SJCRH30 (cell line): ENCODE results near the gene UBE2D2. TPM values are rescaled to one million over a fixed set of nuclear protein-coding genes. Genes with fewer than 3 reads are reported as not detected.

Experiments used
- DNase-seq, 2 experiments: peaks; one replicate each; pipeline ENCODE4 v3.0.0-alpha.2; 2015 to 2020
- H3K27ac ChIP-seq: fragments of 250-450 bp; sonication (Bioruptor Pico); 2 replicates; pipeline ENCODE4 v1.5.1; 2020; ENCODE audit warnings: mild to moderate bottlenecking, moderate library complexity
- H3K27me3 ChIP-seq: fragments of 250-450 bp; sonication (Bioruptor Pico); 2 replicates; pipeline ENCODE4 v1.5.1; 2020; ENCODE audit warnings: mild to moderate bottlenecking, moderate library complexity
- H3K36me3 ChIP-seq: fragments of 250-450 bp; sonication (Bioruptor Pico); 2 replicates; pipeline ENCODE4 v1.5.1; 2020; ENCODE audit warnings: mild to moderate bottlenecking, moderate library complexity
- H3K4me1 ChIP-seq: fragments of 250-450 bp; sonication (Bioruptor Pico); 2 replicates; pipeline ENCODE4 v1.5.1; 2020; ENCODE audit warnings: mild to moderate bottlenecking, moderate library complexity
- H3K4me3 ChIP-seq: fragments of 250-450 bp; sonication (Bioruptor Pico); 2 replicates; pipeline ENCODE4 v1.5.1; 2020; ENCODE audit warnings: mild to moderate bottlenecking, moderate library complexity
- H3K9me3 ChIP-seq: fragments of 250-450 bp; sonication (Bioruptor Pico); replicated peaks from 2 replicates; pipeline ENCODE4 v1.5.1; 2020; ENCODE audit warnings: mild to moderate bottlenecking, moderate library complexity
- total RNA-seq: library from RNA; depleted of rRNA; stranded (reverse); fragments of >200 nt; shearing (Covaris generic); gene quantifications from 2 replicates; pipeline ENCODE4 v1.2.3, GENCODE V29; 2014

Gene UBE2D2
- total RNA-seq, 1 experiment from 2014 or later, result 106 TPM

DNA sequence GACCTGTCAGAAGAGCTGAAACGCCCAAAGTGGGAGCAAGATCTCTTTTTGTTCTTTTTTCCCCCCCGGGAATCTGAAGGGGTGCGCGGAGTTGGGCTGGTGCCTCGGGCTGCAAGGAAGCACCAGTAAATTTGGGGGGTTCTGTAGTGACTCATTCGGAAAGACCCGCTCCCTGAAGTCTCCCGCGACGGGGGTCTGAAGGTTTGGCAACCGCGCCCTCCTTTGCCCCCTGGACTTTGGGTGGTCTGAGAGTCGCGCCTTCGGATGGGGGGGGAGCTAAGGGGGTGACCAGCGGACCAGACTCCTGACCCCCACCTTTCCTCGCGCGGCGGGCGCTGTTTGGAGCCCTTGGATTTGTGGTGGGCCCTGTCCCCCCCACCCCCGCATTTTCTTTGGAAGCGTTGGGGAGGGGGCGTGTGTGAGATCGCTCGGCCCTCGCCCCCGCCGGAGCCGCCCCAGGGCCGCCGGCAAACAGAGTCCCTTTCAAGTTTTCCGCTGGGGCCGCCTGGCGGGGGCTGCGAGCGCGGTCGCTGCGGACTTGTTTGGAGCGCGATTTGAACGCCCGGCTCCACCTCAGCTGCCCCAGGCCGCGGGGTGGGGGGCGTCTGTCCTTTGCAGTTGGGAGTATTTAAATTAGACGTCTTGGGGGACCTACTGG, 89.0 kb downstream of the UBE2D2 start:
- Histone ChIP-seq H3K36me3 (0 out of 2 replicates have a peak, but pooled peaks cover 2% of the 10 kb centered on the region), H3K4me1 (peaks cover 37% of the 10 kb centered on the region), H3K9me3 (no peaks in the 10 kb centered on the region), H3K27me3 (no peaks in the 10 kb centered on the region), H3K27ac (peak overlapping the region; percentile 79), H3K4me3 (peak overlapping the region; percentile 92)
- DNase-seq, result peak in 1 of 2 experiments; percentile 51

DNA sequence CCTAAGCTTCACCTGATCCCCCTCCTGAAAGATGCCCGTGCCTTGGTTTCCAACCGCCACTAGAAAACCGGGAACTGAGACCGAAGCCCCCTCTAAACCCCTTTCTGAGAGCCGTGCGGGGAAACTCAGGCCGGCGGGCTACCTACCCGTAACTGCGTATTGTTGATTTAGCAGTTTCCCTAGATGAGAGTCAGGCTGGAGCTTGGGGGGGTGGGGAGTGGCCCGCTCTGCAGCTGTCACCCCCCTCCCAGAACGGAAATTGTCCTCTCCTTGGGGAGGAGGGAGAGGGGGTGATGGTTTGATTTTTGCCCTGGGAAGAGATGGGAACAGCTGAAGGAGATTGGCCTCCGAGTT, 89.5 kb downstream of the UBE2D2 start:
- Histone ChIP-seq H3K9me3 (no peaks in the 10 kb centered on the region), H3K27ac (peak overlapping the region; percentile 79), H3K36me3 (0 out of 2 replicates have a peak, but pooled peaks cover 2% of the 10 kb centered on the region), H3K27me3 (no peaks in the 10 kb centered on the region), H3K4me1 (peaks cover 39% of the 10 kb centered on the region), H3K4me3 (peak overlapping the region; percentile 92)
- peak; percentile 89 to 90 for DNase-seq

DNA sequence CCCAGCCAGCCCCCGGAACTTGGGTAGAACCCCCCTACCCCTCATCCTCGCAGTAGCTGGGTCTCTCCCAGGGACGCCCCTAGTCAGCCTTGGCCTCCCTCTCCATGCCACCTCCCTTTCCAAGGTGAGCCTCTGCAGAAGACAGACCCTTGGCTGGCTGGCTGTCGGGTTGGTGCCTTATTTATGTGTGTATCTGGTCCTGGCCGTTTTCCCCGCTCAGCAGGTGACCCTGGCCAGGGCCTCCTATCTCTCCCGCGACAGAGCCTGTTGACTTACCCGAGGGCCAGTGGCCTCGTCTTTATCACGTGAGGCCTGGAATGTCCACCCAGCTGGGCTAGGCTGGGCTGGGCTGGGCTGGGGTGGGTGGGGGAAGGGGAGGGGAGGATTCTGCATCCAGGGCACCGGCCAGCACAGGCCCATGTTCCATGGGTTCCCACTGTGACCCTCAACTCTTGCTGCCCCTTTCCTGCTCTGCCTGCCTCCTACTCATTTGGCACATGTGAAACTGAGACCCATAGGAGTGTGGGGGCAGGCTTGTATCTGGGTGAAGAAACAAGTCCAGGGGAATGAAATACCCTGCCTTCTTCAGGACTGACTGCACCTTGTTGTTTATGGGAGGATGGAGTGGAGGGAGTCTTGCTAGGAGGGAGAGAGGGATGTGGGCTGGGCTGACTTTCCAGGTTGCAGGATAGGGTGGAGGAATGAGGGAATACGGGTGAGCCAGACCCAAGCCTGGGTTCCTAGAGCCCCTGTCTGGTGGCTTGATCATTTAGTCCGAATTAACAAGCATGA, 90.1 kb downstream of the UBE2D2 start:
- Histone ChIP-seq H3K27me3 (no peaks in the 10 kb centered on the region), H3K36me3 (0 out of 2 replicates have a peak, but pooled peaks cover 2% of the 10 kb centered on the region), H3K27ac (peak overlapping the region; percentile 79), H3K4me1 (peaks cover 45% of the 10 kb centered on the region), H3K9me3 (no peaks in the 10 kb centered on the region), H3K4me3 (peak overlapping the region; percentile 92)
- DNase-seq, result peak in 1 of 2 experiments; percentile 55

DNA sequence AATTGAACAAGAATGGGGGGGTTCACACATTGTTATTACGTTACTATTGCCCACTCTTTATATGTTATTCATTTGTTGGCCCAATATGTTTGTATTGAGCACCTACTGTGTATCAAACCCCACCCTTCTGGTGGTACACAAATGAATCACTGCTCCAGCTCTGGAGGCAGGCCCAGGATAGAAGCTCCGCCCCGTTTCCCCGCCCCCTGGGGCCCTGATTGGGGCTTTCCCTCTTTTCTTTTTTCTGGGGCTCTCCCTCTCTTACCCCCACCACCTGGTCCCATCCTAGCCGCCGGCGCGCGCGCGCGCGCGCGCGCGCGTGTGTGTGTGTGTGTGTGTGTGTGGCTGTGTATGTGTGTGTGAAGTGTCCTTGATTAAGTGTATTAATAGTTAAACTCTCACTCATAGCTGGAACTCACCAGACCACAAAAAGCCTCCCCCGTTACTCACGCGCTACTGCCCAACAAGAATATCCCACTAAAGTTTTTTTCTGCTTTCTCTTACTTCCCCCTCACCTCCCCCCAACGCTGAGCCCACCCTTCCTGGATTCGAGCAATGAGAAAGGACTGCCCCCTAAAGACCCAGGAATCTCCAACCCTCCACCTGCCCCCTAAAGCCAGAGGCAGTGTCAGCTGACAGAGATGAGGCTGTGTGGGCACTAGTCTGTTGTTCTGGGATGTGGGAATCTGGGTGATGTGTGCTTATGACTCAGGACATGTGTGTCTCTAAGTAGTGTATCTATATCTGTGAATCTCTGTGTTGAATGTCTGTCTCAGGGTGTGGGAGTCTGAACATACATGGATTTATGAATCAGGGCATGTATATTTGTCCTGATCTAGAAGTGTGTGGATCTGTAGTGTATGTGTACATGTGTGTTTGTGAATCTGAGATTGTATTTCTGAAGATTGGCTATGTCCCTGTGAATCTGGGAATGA, 91.0 kb downstream of the UBE2D2 start:
- Histone ChIP-seq H3K27ac (peak overlapping the region; percentile 79), H3K4me3 (peak overlapping the region; percentile 92), H3K4me1 (peaks cover 52% of the 10 kb centered on the region), H3K27me3 (no peaks in the 10 kb centered on the region), H3K9me3 (no peaks in the 10 kb centered on the region), H3K36me3 (0 out of 2 replicates have a peak, but pooled peaks cover 2% of the 10 kb centered on the region)
- DNase-seq, result peak; percentile 89 to 92

DNA sequence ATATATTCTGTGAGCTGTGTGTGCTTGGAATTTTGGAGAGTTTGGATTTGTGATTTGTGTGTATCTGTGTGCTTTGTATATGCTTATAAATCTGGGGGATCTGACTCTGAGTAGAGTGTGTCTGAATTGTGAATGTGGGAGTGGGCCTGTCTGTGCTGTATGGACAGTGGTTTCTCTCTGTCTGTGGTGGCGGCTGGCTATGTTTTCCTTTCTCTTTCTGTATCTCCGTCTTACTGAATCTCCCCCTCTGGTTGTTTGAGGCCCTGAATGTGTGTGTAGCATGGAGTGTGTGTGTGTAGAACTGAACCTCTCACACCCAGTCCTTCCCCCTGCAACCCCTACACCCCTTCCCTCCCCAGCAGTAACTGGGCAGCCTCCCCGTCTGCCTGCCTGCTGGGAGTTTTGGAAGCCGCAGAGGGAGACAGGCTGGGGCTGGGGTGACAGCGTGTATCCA, 91.7 kb downstream of the UBE2D2 start:
- no peak for DNase-seq
- Histone ChIP-seq H3K4me1 (peaks cover 56% of the 10 kb centered on the region), H3K27ac (peak overlapping the region; percentile 79), H3K9me3 (no peaks in the 10 kb centered on the region), H3K36me3 (0 out of 2 replicates have a peak, but pooled peaks cover 2% of the 10 kb centered on the region), H3K27me3 (no peaks in the 10 kb centered on the region), H3K4me3 (peak overlapping the region; percentile 92)

DNA sequence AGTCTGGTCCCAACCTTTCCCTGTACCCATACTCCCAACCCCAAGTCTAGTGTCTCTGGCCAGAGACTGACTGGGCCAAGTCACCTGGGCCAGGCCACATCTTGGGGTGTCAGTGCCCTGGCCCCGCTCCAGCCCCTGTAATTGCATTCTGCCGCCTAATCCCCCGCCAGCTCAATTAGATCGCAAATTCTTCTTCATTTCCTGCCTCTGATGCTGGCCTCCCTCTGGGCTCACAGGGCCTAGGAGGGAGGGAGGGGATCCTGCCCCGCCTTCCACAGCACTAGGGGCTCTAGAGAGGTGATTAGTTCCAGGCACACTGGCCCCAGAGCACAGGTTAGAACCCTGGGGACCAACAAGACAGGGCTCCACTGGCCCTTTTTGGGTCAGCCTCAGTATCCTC, 92.5 kb downstream of the UBE2D2 start:
- H3K27me3 ChIP-seq, result no peaks in the 10 kb centered on the region
- no peak overlapping the region for H3K4me3 ChIP-seq
- 0 out of 2 replicates have a peak, but pooled peaks cover 2% of the 10 kb centered on the region for H3K36me3 ChIP-seq
- H3K27ac ChIP-seq, result 0 out of 2 replicates have a peak overlapping the region, but pooled peaks have one; percentile 3
- DNase-seq, result no peak
- peaks cover 64% of the 10 kb centered on the region for H3K4me1 ChIP-seq
- H3K9me3 ChIP-seq, result no peaks in the 10 kb centered on the region

DNA sequence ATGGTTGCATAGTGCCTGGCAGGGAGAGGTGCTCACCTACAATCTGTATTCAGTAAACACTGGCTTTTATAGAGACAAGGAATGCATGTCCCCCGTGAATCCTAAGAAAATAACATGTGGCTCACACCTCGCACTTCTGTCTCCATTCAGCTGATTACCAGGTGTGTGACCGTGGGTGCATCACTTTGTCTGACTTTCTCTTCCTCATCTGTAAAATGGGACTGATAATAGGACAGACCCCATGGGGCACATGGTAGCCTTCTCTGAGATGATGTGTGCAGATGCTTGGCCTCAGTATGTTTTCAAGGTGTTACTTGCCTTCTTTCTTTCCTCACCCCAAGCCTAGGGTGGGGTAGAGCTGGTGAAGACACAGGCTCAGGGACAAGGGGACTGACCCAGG, 93.3 kb downstream of the UBE2D2 start:
- H3K27me3 ChIP-seq, result no peaks in the 10 kb centered on the region
- peaks cover 67% of the 10 kb centered on the region for H3K4me1 ChIP-seq
- H3K27ac ChIP-seq, result peak overlapping the region; percentile 55; the same call in 1 of the 2 replicates
- no peak for DNase-seq
- H3K36me3 ChIP-seq, result 0 out of 2 replicates have a peak, but pooled peaks cover 2% of the 10 kb centered on the region
- no peaks in the 10 kb centered on the region for H3K9me3 ChIP-seq
- no peak overlapping the region for H3K4me3 ChIP-seq

DNA sequence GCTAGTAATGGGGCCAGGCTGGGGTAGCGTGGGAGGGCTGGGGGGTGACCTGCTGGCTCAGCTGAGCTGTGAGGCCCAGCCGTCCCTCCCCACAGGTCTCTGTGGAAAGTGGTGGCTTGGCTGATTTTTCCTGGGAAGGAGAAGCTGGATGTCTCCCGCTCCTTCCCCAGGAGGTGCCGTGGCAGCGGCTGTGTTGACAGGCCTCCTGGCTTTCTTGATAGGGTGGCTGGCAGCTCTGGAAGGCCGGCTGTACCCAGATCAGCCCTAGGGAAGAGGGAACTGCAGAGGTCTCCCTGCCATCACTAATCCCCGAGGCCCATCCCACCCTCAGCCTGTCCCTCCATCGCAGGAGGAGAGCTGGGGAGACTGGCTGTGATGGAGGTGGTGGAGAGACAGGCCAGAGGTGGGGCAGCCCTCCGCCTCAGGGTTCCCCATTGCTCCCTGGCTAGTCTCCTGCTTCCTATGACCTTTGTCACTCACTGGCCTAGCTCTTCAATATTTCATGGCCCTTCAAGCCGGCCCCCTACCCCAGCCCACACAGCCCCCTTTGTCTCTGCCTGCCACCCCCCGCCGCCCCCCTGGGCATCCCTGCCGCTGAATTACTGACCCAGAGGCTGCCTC, 93.8 kb downstream of the UBE2D2 start:
- Histone ChIP-seq H3K4me3 (no peak overlapping the region), H3K4me1 (peaks cover 71% of the 10 kb centered on the region), H3K27me3 (no peaks in the 10 kb centered on the region), H3K36me3 (0 out of 2 replicates have a peak, but pooled peaks cover 2% of the 10 kb centered on the region), H3K27ac (peak overlapping the region; percentile 55), H3K9me3 (no peaks in the 10 kb centered on the region)
- DNase-seq, result peak in 1 of 2 experiments; percentile 54

DNA sequence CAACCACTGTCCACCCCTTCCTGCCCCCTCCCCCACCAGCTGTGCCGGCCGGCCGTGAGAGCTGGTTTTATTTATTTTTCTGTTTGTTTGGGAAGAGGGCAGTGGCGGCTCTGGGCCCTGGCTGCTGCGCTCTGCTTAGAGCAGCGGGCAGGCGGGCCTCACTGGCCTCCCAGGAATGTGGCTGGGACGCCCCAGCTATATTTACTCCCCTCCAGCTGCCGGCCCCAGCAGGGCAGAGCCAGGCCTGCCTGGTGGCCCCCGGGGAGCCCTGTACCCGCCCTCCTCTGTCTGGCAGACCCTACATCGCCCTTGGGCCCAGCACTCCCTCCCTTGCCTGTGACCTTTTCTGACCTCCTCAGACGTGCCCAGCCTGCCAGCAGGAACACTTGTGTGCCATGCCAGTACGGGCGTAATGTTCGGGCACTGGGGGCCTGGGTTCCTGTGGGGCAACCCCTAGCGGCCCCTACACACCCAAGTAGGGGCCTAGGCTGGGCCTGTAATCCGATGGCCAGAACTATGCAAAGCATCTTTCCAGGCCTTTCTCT, 94.7 kb downstream of the UBE2D2 start:
- Histone ChIP-seq H3K27ac (peak overlapping the region; percentile 55), H3K9me3 (no peaks in the 10 kb centered on the region), H3K4me3 (no peak overlapping the region), H3K36me3 (0 out of 2 replicates have a peak, but pooled peaks cover 2% of the 10 kb centered on the region), H3K4me1 (peaks cover 74% of the 10 kb centered on the region), H3K27me3 (no peaks in the 10 kb centered on the region)
- peak; percentile 83 to 88 for DNase-seq

DNA sequence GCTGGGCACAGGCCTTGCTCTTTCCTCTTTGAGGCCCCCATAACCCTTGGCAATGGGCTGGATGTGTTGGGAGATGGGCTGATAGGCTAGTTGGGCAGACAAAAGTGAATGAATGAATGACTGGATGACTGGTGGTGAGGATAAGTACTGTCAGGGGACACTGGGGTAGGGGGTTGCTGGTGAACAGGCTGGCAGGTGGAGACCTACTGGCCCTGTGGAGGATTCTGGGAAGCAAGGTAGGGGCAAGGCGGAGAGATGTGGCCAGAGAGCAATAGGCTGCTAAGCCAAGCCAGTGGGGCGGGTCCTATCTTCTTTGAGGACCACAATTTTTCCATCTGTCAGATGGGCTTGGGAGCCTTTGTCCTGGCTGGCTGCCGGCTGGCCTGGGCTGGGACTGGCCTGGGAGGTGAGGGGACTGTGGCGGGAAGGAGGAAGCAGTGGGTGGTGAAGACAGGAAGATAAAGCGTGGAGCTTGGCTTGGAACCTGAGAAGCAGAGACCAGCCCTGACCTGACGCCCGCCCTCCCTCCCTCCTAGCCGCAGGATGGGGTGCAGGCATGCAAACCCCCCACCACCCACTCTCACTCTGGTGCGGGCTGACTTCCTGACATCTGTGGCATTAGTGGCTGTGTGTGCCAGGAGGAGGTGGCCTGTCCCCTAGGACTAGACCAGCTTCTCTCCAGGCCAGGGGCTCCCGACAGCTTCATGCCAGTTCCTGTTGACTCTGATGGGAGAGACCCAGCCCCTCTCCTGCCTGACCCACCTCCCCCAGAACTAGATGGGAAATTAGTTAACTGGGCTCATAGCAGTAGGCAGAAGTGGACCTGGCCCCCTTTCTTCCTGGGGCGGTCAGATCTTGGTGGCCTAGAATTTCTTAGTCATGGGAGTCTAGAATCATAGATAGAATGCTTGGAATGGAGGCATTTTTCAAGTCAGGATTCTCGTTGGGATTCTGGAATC, 96.5 kb downstream of the UBE2D2 start:
- H3K27me3 ChIP-seq, result no peaks in the 10 kb centered on the region
- no peak overlapping the region for H3K4me3 ChIP-seq
- no peaks in the 10 kb centered on the region for H3K9me3 ChIP-seq
- H3K27ac ChIP-seq, result peak overlapping the region; percentile 86
- peaks cover 73% of the 10 kb centered on the region for H3K4me1 ChIP-seq
- no peak for DNase-seq
- H3K36me3 ChIP-seq, result 0 out of 2 replicates have a peak, but pooled peaks cover 2% of the 10 kb centered on the region

DNA sequence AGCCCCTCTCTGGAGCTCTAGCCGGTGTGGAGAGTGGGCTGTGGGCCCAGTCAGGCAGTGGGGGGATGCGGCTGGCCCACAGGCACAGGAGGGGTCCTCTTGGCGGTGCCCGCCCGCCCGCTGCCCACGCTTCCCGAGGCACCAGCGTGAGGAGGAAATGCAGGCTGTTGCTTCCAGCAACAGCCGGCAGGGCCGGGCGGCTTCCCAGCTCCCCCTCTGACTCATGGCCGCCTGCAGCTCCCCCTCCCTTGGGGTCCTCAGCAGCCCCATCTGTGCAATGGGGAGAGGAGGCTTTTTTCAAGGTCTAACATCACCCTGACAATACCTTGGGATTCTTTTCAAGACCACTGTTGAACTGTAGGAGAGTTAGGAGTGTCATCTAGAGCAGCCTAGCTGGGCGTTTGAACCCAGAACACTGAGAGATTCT, 97.4 kb downstream of the UBE2D2 start:
- H3K4me1 ChIP-seq, result peaks cover 64% of the 10 kb centered on the region
- H3K27ac ChIP-seq, result peak overlapping the region; percentile 86
- H3K36me3 ChIP-seq, result 0 out of 2 replicates have a peak, but pooled peaks cover 2% of the 10 kb centered on the region
- H3K9me3 ChIP-seq, result no peaks in the 10 kb centered on the region
- no peak for DNase-seq
- no peaks in the 10 kb centered on the region for H3K27me3 ChIP-seq
- peak overlapping the region; percentile 47 for H3K4me3 ChIP-seq

DNA sequence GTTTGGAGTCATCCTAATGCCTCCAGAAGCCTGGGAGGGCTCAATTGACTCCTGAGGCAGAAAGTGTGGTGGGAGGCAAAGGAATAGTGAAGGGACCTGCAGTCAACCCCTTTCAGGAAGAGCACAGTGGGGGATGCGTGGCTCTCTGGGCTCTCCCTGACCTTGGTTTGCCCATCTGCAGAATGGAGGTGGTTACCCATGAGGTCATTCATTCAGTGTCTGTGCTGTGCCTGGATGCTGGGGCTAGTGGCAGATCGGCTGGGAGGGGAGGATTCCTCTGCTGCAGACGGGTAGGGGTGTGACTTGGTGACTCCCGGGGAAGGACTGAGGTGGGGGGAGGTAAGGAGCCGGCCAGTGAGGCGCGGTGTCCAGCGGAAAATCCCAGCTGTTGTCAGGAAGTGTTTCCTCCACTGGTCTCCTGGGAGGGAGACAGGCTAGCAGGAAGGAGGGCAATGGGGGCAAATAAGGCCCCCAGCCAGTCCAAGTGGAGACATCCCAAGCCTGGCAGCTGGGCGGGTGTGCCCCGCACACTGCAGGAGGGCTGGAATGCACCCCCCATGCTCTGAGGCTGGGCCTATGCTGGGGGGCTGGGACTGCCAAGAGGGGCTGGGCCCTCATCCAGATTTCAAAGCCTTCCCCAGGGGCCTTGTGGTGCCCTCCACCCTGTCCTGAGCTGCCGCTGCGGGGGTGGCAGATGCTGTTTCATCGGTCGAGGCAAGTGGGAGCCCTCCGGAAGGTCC, 98.0 kb downstream of the UBE2D2 start:
- peaks cover 58% of the 10 kb centered on the region for H3K4me1 ChIP-seq
- no peaks in the 10 kb centered on the region for H3K9me3 ChIP-seq
- peak overlapping the region; percentile 86 for H3K27ac ChIP-seq
- peak overlapping the region; percentile 47 for H3K4me3 ChIP-seq
- H3K36me3 ChIP-seq, result 0 out of 2 replicates have a peak, but pooled peaks cover 2% of the 10 kb centered on the region
- DNase-seq, result peak; percentile 89 to 93
- H3K27me3 ChIP-seq, result no peaks in the 10 kb centered on the region
